Measurements from ENCODE around the gene HIPK4.

The HIPK4 gene

DNA sequence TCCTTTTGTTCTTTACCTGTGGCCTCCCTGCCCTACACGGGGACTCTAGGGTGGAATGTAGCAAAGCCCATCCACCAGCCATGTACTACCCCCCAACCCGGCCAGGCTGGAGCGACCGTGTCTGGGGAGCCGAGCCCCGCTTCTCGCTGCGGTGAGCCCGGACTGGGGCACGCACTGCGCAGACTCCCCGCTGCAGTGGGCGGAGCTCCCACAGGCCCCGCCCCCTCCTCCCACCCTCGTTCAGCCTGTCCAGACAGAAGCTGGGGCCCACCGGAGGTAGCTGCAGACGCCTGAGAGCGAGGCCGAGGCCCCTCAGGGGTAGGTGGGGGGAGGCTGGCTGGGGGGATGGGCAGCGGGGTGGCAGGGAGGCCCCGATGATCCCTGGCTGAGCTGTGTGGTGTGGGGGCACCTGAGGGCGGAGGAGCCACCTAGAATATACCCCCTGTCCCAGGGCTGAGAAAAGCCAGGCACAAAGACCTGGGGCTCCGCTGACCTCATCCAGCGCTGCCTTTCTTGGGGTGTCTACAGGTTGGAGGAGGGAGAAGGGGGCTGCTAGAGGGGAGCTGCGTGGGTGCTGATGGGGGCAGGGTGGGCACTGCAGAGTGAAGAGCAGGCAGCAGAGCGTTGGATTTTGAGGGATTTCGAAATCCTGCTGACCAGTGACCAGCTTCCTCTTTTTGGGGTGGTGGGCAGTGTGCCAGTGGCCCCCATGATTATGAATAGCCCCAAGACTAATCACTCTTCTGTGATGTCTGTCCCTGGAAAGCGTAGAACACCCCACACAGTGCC is 24.2 kb downstream of the HIPK4 start:
- peak; percentile 18 for DNase-seq

DNA sequence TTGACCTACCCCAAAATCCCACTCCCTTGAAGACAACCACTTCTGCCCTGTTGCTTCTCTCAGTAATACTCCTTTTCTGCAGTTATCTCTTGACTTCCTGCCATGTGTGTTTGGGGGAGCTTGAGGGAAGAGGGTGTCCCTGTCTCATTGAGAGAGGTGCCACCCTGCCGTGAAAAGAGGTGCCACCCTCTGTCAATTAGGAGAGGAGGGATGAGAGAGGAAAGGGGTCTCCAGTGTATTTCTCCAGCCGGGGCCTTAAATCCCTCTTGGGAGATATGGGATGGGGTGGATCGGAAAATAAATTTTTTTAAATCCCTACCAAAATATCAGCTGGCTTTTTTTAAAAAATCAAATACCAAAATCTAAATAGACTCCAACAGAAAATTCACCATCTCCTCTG is 25.0 kb downstream of the HIPK4 start:
- DNase-seq = no peak

DNA sequence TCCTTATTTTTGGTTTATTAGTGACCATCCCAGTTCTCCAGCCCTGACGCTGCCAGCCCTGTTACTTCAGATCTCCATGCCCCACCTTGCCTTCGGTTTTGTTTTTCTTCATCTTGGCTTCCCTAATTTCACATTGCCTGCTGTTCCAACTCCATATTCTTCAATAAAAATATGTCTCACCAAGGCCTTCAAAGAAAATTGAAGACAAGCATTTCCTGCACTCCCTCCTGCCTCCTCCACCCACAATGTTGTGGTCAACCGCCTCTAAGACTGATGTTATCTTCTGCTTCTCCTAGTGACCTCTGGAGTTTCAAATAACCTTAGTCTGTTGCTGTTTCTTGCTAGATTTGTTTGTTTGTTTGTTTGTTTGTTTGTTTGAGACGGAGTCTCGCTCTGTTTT is 26.9 kb downstream of the HIPK4 start:
- DNase-seq = no peak

DNA sequence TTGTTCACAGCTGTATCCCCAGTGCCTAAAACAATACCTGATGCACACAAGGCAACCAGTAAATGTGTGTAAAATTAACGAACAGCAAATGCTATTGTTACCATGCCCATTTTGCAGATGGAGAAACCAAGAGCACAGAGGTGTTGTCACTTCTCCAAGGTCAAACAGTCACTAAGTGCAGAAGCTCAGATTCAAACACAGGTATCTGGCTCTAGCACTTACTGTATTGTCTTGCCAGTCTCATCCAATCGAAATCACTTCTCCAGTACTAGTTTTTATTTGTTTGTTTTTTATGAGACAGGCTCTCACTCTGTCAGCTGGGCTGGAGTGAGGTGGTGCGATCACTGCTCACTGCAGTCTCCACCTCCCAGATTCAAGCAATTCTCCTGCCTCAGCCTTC is 27.8 kb downstream of the HIPK4 start:
- no peak for DNase-seq

DNA sequence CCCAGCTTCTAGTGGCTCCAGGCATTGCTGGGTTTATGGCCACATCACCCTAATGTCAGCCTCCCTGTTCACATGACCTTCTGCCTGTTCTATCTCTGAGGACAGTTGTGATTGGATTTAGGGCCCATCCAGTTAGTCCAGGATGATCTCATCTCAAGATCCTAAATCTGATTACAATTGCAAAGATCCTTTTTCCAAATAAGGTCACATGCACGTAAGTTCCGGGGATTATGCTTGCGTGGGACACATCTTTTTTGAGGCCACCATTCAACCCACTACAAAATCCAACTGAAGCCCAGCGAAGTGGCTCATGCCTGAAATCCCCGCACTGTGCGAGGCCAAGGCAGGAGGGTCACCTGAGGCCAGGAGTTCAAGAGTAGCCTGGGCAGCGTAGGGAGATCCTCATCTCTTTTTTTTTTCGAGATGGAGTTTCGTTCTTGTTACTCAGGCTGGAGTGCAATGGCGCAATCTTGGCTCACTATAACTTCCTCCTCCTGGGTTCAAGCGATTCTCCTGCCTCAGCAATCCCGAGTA is 29.2 kb downstream of the HIPK4 start:
- DNase-seq = no peak

DNA sequence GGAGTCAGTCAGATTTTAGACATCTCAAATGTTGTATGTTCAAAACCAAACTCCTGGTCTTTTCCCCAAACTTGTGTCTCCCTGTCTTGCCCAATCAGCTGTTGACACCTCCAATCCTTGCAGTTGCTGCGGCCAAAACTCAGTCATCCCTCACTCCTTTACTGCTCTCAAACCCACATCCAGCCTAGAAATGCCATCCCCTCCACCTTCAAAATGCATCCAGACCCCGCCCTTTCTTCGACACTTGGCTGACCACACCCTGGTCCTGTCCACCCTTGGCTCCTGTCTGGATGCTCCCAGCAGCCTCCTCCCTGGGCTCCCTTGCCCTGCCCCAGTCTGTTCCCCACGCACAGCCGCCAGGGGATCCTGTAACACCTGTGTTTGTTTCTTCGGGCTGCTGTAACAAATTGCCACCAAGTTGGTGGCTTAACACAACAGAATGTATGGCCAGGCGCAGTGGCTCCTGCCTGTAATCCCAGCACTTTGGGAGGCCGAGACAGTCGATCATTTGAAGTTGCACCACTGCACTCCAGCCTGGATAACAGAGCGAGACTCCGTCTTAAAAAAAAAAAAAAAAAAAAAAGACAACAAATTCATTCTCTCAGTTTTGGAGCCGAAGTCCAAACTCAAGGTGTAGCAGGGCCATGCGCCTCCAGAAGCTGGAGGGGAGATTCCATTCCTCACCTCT is 29.8 kb downstream of the HIPK4 start:
- DNase-seq = no peak

DNA sequence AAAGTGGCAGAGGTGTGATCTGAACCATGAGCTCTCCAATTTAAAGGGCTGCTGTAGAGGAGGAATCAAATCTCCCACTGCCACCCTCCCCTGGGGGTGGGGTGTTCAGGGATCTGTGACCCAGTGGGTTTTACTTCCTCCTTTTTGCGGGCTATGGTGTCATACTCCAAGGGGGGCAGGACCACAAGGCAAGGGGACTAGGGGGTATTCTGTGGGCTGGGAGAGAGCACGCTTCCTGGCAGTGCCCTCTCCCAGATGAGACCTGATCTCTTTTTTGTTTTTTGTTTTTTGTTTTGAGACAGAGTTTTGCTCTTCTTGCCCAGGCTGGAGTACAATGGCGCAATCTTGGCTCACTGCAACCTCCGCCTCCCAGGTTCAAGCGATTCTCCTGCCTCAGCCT is 31.2 kb downstream of the HIPK4 start:
- DNase-seq = no peak

DNA sequence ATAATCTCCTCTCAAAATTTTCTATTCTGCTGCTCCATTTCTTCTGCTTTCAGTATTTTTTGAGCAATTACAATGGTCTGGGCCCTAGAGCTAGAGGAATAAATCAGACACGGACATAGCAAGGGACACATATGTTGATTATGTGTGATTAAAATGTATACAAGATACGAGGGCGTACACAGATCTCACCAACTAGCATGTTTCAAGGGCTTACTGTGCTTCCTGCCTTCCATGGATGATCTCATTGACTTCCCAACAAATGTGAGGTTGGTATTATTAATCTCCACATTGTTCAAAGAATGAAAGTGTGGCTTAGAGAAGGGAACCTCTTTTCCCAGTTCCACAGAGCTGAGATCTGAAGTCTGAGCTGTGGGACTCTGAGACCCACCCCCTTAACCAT is 32.3 kb downstream of the HIPK4 start:
- no peak for DNase-seq

DNA sequence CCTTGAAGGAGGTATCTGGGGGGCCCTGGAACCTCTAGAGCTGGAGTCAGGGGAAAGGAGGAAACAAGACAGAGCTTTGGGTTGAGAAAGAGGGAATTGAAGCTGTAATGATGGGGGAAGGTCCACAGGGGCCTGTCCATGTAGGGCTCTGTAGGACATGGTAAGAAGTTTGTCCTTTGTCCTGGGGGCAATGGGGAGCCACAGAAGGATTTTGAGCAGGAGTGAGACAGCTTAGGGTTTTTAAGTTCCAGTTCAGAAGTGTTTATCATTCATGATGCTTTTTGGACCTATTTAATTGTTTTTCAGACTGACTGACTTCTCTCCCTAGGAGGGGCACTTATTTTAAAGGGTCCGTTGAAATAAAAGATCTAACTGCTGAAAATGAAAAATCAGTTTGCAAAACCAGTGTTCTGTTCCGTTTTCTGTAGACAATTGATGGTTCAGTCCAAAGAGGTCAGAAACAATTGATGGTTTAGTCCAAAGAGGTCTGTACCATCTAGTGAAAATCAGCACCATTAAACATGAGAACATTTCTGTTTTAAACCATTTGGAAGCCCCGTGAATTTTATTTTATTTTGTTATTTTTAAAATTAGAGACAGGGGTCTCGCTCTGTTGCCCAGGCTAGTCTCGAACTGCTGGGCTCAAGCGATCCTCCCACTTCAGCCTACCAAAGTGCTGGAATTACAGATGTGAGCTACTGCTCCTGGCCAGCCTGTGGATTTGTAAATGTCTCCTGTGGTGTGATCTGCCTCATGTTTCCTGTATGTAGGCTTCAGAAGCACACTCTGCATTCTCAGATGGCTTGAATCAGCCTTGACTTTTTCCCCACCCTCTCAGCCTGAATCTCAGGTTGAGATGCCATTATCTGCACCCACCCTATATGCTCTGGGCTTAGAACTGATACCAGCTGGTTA is 33.0 kb downstream of the HIPK4 start:
- no peak for DNase-seq

DNA sequence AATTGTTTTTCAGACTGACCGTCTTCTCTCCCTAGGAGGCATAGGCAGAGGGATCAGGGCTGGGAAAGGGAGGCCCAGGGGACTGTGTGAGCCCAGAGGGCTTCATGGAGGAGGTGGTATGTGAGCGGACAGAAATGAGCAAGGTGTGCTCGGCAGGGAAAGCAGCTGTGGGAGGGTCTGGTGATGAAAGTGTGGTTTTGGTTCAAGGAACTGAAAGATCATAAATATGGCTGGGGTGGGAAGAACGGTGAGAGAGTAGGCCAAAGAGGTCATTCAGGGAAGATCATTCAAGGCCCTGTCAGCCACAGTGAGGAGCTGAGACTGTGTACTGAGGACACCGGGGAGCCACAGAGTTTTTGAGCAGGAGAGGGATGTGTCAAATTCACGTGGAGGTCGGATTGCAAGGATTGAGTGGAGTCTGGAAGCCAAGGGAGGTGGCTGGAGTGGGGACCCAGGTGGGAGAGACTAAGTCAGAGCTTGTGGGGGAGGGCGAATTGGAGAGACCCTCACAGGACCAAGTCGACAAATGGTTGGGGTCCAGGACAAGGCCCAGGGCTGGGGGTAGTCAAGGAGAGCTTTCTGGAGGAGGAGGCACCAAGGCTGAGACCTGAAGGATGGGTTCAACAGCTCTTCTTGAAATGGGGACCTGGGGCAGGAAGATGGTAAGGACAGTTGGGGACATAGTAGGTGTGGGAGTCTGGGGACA is 33.9 kb downstream of the HIPK4 start:
- DNase-seq = no peak

DNA sequence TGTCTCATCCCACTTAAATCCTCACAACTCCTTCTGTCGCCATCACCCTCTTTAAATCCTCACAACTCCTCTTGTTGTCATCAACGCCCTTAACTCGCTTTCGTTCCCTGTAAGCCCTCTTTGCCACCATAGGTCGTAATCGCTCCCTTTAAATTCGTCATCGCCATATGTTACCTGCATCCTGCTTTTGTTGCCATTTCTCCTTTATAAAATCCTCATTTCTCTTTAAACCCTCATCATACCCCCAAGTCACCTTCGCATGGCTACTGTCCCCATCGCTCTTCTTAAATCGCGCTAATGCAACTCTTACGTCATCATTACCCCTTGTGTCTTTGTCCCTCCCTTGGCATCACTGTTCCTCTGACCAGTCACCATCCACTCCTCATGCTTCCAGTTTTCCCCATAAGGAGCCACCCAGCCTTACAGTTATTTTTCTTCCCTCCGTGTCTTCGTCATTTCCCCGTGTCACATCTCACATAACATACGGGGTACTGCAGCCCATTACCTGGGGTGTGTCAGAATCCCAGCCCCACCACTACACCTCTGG is 40.9 kb downstream of the HIPK4 start:
- DNase-seq = no peak

DNA sequence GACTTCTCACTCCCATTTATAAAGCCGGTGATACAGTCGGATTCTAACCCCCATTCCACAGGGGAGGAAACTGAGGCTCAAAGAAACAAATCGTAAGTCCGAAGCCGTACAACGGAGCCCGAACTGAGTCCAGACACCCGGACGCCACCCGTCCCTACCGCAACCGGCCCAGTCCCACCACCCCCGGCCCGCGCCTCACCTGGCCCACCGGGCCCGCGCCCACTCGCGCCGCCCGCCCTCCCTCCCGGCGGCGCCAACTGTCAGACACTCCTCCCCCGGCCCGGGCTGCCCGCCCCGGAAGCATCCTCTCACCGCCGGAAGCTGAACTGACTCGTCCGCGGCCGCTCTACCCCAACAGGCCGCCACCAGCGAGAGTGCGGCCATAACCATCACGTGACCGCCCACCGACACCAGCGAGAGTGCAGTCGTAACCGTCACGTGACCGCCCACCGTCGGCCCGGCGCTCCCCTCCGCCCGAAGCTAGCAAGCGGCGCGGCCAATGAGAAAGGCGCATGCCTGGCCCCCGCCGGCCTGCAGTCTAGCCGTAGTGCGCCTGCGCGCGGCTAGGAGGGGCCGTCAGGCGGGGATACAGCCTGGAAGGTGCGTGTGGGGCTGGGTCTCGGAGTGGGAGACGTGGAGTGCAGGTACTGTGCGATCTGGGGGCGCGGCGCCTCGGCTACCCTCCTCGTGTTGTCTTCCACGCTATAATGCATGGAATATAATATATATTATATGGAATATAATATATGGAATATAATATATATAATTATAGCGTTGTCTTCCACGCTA is 41.7 kb downstream of the HIPK4 start, which contains the start of the genes C19orf47 and PLD3:
C19orf47 (minus strand) TSS at position 273 of the 789 bp plus-strand sequence. CDS start 6,540 bp downstream, outside the sequence.
PLD3 (plus strand) TSS at position 571 of the 789 bp plus-strand sequence. CDS start 17,789 bp downstream, outside the sequence.
- DNase-seq = peak; percentile 96

DNA sequence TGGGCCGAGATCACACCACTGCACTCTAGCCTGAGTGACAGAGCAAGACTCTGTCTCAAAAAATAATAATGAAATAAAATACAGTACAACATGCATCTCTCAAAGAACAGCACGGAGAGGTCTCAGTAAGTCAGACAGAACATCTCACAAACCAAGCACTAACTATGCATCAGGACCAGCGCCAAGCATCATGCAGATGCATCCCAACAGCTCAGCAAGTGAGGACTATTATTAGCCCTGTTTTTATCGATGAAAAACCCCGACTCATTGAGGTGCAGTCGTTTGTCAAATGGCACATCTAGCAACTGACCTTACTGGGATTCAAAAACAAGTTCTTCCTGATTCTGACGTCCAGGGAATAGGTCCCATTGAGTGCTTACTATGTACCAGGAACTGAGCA is 45.6 kb downstream of the HIPK4 start:
- no peak for DNase-seq

DNA sequence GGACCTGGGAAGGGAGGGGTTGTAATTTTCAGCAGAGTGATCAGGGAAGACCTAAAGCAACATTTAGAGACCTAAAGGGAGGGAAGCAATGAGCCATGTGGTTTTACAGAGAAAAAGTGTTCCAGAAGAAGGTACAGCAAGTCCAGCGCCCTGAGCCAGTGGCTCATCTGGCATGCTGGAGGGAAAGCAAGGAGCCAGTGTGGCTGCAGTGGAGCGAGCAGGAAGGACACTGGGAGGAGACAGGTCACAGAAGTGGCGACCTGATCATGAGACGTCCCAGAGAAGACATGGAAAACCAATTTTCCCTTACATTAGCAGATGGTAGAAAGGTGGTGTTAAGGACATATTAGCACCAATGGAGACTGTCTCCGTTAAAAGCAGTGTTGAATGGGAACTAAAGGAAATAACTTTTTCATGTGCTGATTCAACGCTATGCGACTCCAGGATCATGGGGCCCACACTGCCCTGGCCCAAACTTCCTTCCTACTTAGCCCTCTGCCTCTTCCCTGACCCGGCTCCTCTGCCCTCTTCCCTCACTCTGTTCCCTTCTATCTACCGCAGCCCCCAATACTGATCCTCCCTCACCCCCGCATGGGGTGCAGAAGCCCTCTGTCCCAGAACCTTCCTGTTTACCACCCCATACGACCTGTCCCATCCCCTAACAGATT is 47.2 kb downstream of the HIPK4 start:
- DNase-seq = no peak

DNA sequence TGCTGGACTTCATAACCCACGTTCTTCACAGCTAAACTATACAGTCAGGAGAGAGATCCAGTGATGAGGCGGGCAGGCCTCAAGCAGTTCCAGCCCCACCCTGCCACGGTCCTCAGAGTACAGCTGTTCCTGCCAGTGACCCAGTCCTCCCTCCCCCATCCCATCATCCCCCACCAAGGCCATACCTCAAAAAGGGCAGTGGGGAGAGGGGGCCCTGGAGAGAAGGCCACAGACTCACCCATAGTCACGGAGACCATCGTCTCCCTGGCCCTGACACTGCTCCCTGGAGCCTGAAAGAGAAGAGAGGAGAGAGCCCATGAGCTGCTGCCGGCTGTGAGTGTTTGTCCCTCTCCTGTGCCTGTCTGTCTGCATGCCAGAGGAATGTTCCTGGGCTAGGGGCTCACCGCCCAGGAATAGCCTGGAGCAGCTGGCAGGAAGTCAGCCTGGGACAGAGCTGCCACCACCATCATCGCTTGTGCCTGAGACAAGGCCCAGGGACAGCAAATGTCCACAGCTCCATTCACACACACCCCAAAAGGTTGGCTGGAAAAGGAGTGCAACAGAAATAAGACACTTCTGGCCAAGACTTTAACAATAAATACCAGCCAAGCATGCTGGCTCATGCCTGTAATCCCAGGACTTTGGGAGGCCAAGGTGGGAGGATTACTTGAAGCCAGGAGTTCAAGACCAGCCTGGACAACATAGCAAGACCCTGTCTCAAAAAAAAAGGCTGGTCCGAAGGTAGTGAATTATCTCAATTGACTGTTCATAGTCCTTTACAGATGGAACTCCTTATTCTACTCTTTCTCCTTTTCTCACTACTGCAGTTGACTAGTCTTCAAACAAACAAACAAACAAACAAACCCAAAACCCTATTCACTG is 48.1 kb downstream of the HIPK4 start:
- DNase-seq = no peak

DNA sequence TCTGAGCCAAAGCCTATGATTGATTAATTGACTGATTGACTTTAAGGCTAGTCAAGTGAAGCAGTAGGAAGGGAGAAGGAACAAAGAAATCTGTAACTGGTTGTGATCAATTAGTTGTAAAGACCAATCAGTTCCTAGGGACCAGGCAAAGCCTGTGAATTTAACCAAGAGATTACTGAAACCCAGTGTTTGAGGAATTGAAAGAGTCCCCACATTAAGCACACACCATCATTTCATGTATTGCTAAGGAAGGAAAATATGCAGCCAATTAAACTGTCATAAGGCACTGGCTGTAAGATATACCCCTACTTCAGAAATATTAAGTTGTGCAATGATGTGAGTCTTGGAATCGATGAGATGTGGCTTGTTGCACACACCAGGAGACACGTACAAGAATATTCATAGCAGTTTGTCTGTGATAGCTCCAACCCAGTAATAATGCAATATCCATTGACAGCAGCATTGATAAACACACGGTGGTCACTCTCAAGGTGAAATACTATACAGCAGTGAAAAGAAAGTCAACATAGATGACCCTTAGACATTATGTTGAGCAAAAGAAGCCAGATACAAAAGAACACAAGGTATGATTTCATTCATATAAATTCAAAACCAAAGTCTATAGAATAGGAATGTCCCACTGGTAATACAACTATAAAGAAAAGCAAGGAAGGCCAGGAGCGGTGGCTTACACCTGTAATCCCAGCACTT is 50.8 kb downstream of the HIPK4 start:
- no peak for DNase-seq

DNA sequence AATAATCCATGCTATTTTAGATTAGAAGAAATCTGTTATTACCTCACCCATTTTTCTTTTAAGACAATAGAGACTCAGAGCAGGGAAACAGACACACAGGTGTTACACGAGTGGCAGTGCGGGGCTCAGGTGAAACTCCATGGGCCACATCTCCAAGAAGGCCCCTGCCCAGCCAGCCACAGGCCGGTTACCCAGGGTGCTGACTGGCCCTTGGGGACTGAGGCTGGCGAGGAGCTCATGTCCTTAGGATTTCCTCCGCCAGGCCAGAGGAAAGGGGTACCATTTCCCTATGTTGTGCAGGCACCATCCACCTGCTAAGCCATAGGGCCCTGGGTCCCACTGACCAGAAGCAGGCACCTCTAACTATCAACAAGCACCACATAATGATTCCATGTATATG is 52.4 kb downstream of the HIPK4 start:
- no peak for DNase-seq

DNA sequence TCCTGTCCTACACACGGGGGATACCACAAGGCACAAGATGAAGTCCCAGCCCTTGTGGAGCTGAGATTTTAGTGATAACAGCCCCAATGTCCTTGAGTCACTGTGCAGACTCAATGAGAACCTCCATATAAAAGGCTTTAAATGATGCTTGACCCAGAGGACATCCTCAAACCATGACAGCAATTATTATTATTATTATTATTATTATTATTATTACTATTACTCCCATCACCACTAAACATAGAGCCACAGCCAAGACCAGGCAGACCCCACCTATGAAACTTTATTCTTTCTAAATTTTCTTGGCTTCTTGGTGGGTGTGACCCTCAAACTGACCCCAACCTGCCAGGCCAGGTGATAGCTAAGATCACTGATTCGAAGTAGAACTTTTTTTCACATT is 52.9 kb downstream of the HIPK4 start:
- no peak for DNase-seq

DNA sequence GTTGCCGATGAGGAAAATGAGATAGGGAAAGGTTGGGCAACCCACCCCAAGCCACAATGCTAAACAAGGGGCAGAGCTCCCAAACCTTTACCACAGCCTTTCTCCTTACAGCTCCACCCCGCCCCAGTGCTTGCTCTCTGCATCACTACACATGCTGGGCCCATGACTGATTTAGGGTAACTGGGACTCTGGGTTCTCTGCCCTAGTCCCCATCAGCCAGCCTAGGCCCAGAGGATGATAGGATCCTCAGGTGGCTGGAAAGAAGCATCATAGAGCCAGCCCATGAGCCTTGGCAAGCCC is 53.4 kb downstream of the HIPK4 start:
- no peak for DNase-seq
